MM.1S (cell line): Measurements from ENCODE around the gene PAK1.

Experiments used
- DNase-seq: peaks from one replicate; pipeline ENCODE4 v3.0.0-alpha.2; 2015
- H2AFZ ChIP-seq: fragments of 300-600 bp; sonication (generic); 2 replicates; pipeline ENCODE4 v1.6.0; 2016; ENCODE audit warnings: antibody characterized with exemption, low read length
- H3F3A ChIP-seq: fragments of 300-600 bp; sonication (generic); 2 replicates; pipeline ENCODE4 v1.6.1; 2016; ENCODE audit warnings: mild to moderate bottlenecking, antibody characterized with exemption, low read length, moderate library complexity, mixed read lengths; ENCODE audit not compliant: insufficient read depth
- H3K27ac ChIP-seq: fragments of 300-600 bp; sonication (generic); 2 replicates; pipeline ENCODE4 v1.5.1; 2016; ENCODE audit warnings: mild to moderate bottlenecking, low read length
- H3K27me3 ChIP-seq: fragments of 300-600 bp; sonication (generic); replicated peaks from 2 replicates; pipeline ENCODE4 v1.6.0; 2016; ENCODE audit warnings: low read length; ENCODE audit not compliant: insufficient read depth
- H3K36me3 ChIP-seq: fragments of 300-600 bp; sonication (generic); replicated peaks from 2 replicates; pipeline ENCODE4 v1.6.1; 2016; ENCODE audit warnings: mild to moderate bottlenecking, low read length, mixed read lengths; ENCODE audit not compliant: insufficient read depth
- H3K4me1 ChIP-seq: fragments of 300-600 bp; sonication (generic); 2 replicates; pipeline ENCODE4 v1.6.1; 2016; ENCODE audit warnings: low read length, mixed read lengths
- H3K4me2 ChIP-seq: fragments of 300-600 bp; sonication (generic); 2 replicates; pipeline ENCODE4 v1.6.0; 2016; ENCODE audit warnings: low read depth, low read length
- H3K4me3 ChIP-seq: fragments of 300-600 bp; sonication (generic); 2 replicates; pipeline ENCODE4 v1.5.1; 2016; ENCODE audit warnings: low read length, mixed read lengths
- H3K79me2 ChIP-seq: fragments of 300-600 bp; sonication (generic); 2 replicates; pipeline ENCODE4 v1.6.1; 2016; ENCODE audit warnings: mixed run types, low read length, mixed read lengths
- H3K9ac ChIP-seq: fragments of 300-600 bp; sonication (generic); 2 replicates; pipeline ENCODE4 v1.6.1; 2016; ENCODE audit warnings: low read length, mixed read lengths
- H3K9me2 ChIP-seq: fragments of 300-600 bp; sonication (generic); replicated peaks from 2 replicates; pipeline ENCODE4 v1.6.1; 2016; ENCODE audit warnings: mild to moderate bottlenecking, low read length, mixed read lengths; ENCODE audit not compliant: insufficient read depth
- H3K9me3 ChIP-seq: fragments of 300-600 bp; sonication (generic); replicated peaks from 2 replicates; pipeline ENCODE4 v1.6.1; 2016; ENCODE audit warnings: mild to moderate bottlenecking, low read length, mixed read lengths; ENCODE audit not compliant: insufficient read depth
- H4K20me1 ChIP-seq: fragments of 300-600 bp; sonication (generic); 2 replicates; pipeline ENCODE4 v1.6.1; 2016; ENCODE audit warnings: mild to moderate bottlenecking, low read length, moderate library complexity, mixed read lengths; ENCODE audit not compliant: insufficient read depth
- EZH2 ChIP-seq: fragments of 300-600 bp; sonication (generic); optimal IDR thresholded peaks from 2 replicates; pipeline ENCODE3; 2017; ENCODE audit warnings: low read depth, mild to moderate bottlenecking, antibody characterized with exemption, low read length, mixed read lengths
- EZH2phosphoT487 ChIP-seq: fragments of 300-600 bp; sonication (generic); IDR thresholded peaks from 2 replicates; pipeline ENCODE4 v1.6.1; 2018; ENCODE audit warnings: antibody characterized with exemption, low read length
- TF ChIP-seq, protein P1 (sequence below): fragments of 300-600 bp; sonication (generic); IDR thresholded peaks from 2 replicates; pipeline ENCODE4 v1.5.1; 2016; ENCODE audit warnings: antibody characterized with exemption, low read length, mixed read lengths

The PAK1 gene

DNA sequence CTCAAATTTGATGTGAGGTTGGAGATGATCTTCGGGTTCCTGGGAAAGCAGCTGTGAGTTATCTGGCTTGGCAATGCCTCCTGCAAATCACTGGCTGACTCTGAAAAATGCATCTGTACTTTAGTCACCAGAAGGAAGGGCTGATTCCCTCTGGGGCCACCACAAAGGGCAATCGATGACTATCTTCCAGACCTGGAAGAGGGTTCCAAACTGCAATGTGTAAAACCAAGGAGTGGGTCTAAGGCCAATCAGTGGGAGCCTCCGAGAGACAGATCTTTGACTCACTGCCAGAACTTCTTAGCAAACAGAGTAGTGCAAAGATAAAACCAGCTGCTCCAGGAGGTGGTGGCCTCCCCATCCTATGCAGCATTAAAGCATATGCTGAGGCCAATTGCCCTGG is 29.1 kb upstream of the PAK1 start:
- H3F3A ChIP-seq = no peaks in the 10 kb centered on the region
- H4K20me1 ChIP-seq = no peaks in the 10 kb centered on the region
- DNase-seq = no peak
- no peaks in the 10 kb centered on the region for H3K36me3 ChIP-seq
- H3K27me3 ChIP-seq = no peaks in the 10 kb centered on the region
- H3K9ac ChIP-seq = no peak overlapping the region
- H3K4me3 ChIP-seq = no peak overlapping the region
- H3K4me1 ChIP-seq = peaks cover 12% of the 10 kb centered on the region
- H3K79me2 ChIP-seq = no peaks in the 10 kb centered on the region
- H3K4me2 ChIP-seq = no peak overlapping the region
- no peak overlapping the region for H3K27ac ChIP-seq
- H2AFZ ChIP-seq = no peak overlapping the region
- H3K9me2 ChIP-seq = no peaks in the 10 kb centered on the region
- no peak for TF ChIP-seq EZH2phosphoT487
- TF ChIP-seq EZH2 = no peak
- TF ChIP-seq, protein P1, sequence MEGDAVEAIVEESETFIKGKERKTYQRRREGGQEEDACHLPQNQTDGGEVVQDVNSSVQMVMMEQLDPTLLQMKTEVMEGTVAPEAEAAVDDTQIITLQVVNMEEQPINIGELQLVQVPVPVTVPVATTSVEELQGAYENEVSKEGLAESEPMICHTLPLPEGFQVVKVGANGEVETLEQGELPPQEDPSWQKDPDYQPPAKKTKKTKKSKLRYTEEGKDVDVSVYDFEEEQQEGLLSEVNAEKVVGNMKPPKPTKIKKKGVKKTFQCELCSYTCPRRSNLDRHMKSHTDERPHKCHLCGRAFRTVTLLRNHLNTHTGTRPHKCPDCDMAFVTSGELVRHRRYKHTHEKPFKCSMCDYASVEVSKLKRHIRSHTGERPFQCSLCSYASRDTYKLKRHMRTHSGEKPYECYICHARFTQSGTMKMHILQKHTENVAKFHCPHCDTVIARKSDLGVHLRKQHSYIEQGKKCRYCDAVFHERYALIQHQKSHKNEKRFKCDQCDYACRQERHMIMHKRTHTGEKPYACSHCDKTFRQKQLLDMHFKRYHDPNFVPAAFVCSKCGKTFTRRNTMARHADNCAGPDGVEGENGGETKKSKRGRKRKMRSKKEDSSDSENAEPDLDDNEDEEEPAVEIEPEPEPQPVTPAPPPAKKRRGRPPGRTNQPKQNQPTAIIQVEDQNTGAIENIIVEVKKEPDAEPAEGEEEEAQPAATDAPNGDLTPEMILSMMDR = no peak
- H3K9me3 ChIP-seq = no peaks in the 10 kb centered on the region

DNA sequence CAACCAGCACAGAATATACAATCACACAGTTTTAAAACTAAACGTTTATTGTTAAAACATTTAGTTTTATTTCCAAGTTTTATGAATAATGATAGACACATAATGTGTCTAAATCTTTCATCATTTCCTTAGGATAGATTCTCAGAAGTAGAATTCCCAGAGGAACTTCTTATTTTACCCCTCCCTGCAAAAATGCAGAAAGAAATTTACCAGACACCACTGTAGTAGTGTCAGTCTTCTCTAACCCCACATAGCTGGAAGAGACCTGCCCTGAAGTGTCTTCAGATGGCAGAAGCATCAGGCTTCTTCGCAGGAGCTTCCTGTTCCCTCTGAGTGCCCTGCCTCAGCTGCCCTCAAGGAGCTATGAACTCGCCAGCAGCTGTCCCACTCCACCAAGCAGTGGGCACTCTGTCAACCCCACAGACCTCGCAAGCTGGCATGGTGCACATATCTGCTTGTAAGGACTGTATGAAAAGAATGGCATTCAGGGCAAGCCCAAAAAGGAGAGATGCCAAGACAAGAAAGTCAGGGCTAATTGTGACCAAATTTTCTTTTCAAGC is 28.5 kb upstream of the PAK1 start:
- Histone ChIP-seq H3K4me3 (no peak overlapping the region), H2AFZ (no peak overlapping the region), H3K27ac (no peak overlapping the region), H3K36me3 (no peaks in the 10 kb centered on the region), H3K9me3 (no peaks in the 10 kb centered on the region), H3K9me2 (no peaks in the 10 kb centered on the region), H3K4me2 (no peak overlapping the region), H3K4me1 (peaks cover 12% of the 10 kb centered on the region), H4K20me1 (no peaks in the 10 kb centered on the region), H3F3A (no peaks in the 10 kb centered on the region), H3K9ac (no peak overlapping the region), H3K79me2 (no peaks in the 10 kb centered on the region), H3K27me3 (no peaks in the 10 kb centered on the region)
- TF ChIP-seq, protein P1 = no peak
- TF ChIP-seq EZH2phosphoT487 = no peak
- TF ChIP-seq EZH2 = no peak
- DNase-seq = no peak

GRCh38 chr11:77501758-77502157 is 27.9 kb upstream of the PAK1 start:
- Histone ChIP-seq H2AFZ (0 out of 2 replicates have a peak overlapping the region, but pooled peaks have one; percentile 25), H3F3A (no peaks in the 10 kb centered on the region), H4K20me1 (no peaks in the 10 kb centered on the region), H3K27ac (no peak overlapping the region), H3K9me3 (no peaks in the 10 kb centered on the region), H3K79me2 (no peaks in the 10 kb centered on the region), H3K4me2 (peak overlapping the region; percentile 27; the same call in 1 of the 2 replicates), H3K36me3 (no peaks in the 10 kb centered on the region), H3K27me3 (no peaks in the 10 kb centered on the region), H3K4me3 (no peak overlapping the region), H3K9ac (no peak overlapping the region), H3K9me2 (no peaks in the 10 kb centered on the region), H3K4me1 (peaks cover 12% of the 10 kb centered on the region)
- DNase-seq = no peak
- TF ChIP-seq, protein P1 = no peak
- no peak for TF ChIP-seq EZH2
- no peak for TF ChIP-seq EZH2phosphoT487
